Retinal pigment epithelial cell (primary cell): Measurements from ENCODE around the gene BEST2.

Source experiments
- DNase-seq: peaks from one replicate; pipeline ENCODE4 v3.0.0-alpha.2; 2010; ENCODE audit warnings: low read depth
- H3K4me3 ChIP-seq: 2 replicates; pipeline ENCODE4 v1.5.1; 2011; ENCODE audit warnings: mild to moderate bottlenecking, low read length, control low read depth, moderate library complexity
- CTCF ChIP-seq: conservative IDR thresholded peaks from 2 replicates; pipeline ENCODE4 v1.5.1; 2011; ENCODE audit warnings: low read depth, low read length, control low read depth, inconsistent platforms

Gene BEST2

GRCh38 chr19:12799742-12800465 lies 48.3 kb downstream of the BEST2 start:
- no peak for DNase-seq
- H3K4me3 ChIP-seq, result no peak overlapping the region
- TF ChIP-seq CTCF, result no peak

DNA sequence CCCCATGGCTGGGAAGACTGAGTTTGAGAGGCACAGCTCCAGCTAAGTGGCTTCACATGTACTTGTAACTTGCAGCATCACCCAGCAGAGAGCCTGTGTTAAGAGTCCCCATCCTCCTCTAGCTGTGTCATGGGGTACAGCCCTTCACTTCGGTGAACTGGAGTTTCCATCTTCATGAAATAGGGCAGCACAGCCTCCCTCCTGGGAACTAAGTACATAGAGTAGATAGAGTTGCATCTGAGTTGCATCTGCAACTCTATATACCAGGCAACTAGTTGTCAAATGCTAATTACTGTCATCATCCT lies 48.8 kb downstream of the BEST2 start:
- no peak for TF ChIP-seq CTCF
- no peak for DNase-seq
- H3K4me3 ChIP-seq, result peak overlapping the region; percentile 89

DNA sequence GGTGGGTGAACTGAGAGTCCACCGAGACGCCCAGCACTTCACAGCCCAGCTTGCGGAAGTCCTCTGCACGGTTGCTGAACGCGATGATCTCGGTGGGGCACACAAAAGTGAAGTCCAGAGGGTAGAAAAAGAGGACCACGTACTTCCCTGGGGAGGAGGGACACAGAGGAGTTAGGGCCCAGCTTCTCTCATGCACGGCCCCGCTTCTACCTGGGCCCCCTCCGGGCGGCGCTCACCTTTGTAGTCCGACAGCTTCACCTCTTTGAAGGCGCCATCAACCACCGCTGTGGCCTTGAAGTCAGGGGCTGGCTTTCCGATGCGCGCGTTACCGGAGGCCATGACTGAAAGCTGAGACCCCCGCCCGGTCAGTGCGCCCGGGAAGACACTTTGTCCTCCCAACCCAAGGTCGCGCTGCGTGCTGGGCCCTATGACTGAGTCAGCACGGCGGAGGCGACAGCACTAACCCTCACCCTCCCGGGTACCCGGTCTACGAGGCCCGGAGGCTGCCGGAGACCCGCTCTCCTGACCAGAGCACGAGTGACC lies 49.4 kb downstream of the BEST2 start:
- no peak for TF ChIP-seq CTCF
- no peak for DNase-seq
- H3K4me3 ChIP-seq, result peak overlapping the region; percentile 89

DNA sequence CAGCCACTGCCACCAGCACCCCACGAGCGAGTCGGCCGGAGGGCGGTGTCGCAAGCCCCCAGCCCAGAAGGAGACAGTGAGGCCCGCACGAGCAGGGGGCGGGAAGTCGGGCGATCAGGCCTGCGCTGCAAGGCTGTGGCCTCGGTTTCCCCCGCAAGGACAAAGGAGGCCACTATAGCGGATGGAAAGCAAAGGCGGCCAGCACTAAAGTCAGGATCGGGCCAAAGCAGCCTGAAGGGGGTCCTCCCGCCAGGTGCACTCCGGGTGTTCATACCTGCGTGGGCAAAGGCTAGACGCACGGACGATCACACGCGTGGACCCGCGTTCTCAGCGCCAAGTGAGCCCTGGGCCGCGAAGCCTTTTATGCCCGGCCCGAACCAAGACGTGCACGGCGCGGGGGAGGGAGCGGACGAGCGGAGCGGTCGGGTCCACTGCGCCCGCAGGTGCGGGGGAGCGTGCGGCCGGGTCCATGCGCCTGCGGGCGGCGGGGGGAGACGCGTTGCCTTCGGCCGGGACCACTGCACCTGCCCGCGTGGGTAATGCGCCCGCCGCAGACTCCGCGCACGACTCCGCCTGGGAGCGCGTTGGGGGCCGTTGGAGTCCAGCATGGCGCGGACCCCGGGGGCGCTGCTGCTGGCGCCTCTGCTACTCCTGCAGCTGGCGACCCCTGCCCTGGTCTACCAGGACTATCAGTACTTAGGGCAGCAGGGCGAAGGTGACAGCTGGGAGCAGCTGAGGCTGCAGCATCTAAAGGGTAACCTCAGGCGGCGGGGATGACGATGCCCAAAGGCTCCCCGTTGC lies 50.1 kb downstream of the BEST2 start, which contains the start of the genes PRDX2 and THSD8:
TSS of gene PRDX2 (minus strand) at position 335 of the 801 bp plus-strand sequence. CDS start 539 bp downstream, outside the sequence.
TSS of gene THSD8 (plus strand) at position 604 of the 801 bp plus-strand sequence. CDS start at position 607, 3 bp downstream.
- DNase-seq, result no peak
- H3K4me3 ChIP-seq, result peak within 1 kb of the TSS; percentile 89
- peak; percentile 10 for TF ChIP-seq CTCF

DNA sequence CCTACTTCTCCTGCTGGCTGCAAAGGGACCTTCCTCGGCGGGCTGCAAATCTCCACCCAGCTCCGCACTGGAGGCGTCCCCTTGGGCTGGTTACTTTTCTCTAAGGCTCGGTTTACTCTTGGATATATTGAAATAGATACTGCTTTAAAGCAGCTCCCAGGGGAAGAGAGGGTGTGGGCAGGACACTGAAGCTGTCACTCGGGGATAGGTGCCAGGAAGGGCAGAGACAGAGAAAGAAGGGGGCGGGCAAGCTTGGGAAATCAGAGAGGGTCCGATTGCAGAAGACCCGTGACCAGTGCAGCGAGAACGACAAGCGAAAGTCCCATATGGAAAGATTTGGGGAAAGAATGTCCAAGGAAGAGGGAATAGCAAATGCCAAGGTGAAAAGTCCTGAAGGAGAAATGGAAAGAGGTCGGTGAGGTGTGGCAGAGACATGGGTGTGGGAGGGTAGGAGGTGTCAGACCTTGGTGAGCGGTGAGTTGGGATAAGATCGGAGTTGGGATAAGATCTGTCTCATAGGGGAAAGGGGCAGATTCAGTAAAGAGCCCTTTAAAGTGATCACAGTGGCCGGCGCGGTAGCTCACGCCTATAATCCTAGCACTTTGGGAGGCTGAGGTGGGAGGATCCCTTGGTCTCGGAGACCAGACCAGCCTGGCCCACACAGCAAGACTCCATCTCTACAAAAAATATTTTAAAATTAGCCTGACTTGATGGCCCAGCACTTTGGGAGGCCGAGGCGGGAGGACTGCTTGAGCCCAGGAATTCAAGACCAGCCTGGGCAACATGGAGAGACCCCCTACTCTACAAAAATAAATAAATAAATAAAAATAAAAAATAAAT lies 50.9 kb downstream of the BEST2 start:
- peak overlapping the region; percentile 89 for H3K4me3 ChIP-seq
- no peak for TF ChIP-seq CTCF
- DNase-seq, result no peak

GRCh38 chr19:12804051-12804450 lies 52.5 kb downstream of the BEST2 start:
- TF ChIP-seq CTCF, result no peak
- DNase-seq, result no peak
- H3K4me3 ChIP-seq, result no peak overlapping the region
